HG03064 (cell line): ENCODE results near the gene CYS1.
A peak's percentile ranks its signal among the peaks of the same experiment; 100 is the strongest.
"Not testable (repeated sequence)": the region's sequence is repeated elsewhere in the genome, so short reads cannot be mapped to it uniquely, and the experiment has no call there.

Experiments used
- ATAC-seq: cut with Tn5 transposase; IDR thresholded peaks from one replicate; pipeline ENCODE4 v1.9.1; 2021; ENCODE audit warnings: low read depth; ENCODE audit not compliant: unreplicated experiment

CYS1 gene, protein sequence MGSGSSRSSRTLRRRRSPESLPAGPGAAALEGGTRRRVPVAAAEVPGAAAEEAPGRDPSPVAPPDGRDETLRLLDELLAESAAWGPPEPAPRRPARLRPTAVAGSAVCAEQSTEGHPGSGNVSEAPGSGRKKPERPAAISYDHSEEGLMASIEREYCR

DNA sequence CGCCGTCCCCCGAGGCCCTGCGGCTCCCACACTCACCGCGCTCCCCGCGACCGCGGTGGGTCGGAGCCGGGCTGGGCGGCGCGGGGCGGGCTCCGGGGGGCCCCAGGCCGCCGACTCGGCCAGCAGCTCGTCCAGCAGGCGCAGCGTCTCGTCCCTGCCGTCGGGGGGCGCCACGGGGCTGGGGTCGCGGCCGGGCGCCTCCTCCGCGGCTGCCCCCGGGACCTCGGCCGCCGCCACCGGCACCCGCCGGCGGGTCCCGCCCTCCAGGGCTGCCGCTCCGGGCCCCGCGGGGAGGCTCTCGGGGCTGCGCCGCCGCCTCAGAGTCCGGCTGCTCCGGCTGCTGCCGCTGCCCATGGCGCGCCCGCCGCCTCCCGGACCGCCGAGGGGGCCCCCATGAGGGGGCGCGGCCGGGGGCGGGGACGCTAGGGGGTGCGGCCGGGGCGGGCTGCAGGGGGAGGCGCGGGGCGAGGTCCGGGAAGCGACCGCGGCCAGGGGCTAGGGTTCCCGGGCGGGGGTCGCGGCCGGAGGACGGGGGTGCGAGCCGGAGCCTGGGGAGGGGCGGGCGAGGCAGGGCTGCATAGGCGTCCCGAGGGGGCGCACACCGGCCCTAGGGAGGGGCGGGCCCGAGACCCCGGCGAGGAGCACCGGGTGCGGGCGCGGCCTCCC, at the start of gene CYS1:
CYS1 (minus strand) TSS at position 542 of the 666 bp plus-strand sequence; CDS start at position 354, 188 bp downstream.
- ATAC-seq, result no peak

DNA sequence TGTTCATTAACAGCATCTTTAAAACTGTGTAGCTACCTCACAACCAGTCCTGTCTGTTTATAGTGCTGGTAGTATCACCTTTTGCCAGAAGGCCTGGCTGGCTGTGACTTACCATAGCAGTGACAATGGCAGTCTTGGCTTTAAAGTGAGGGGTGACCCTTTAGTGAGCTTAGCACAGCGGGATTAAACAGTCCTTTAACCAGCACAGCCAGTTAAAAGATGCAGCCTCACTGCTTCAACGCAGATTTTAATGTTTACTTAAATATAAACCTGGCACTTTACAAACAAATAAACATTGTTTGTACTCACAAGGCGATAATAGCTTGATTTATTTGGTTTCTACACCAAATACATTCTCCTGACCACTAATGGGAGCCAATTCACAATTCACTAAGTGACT, 49.3 kb upstream of the CYS1 start:
- no peak for ATAC-seq

DNA sequence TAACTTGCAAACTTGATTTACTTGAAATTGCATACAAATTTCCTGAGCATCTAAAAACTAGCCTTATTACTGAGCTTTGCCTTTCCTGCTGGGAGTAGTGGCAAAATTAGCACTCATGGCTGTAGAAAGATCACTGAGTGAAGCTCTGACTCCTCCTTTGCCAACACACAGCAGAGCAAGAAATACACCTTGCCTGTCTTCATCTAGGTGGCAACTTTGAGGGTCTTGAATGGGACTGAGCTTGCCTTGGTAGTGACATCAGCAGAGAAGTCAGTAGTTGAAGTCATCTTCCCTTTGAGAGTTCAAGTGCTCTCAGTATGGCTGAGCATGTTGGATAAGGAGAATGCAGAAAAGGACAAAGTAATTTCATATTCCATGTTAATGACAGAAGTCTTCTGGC, 48.2 kb upstream of the CYS1 start:
- no peak for ATAC-seq

DNA sequence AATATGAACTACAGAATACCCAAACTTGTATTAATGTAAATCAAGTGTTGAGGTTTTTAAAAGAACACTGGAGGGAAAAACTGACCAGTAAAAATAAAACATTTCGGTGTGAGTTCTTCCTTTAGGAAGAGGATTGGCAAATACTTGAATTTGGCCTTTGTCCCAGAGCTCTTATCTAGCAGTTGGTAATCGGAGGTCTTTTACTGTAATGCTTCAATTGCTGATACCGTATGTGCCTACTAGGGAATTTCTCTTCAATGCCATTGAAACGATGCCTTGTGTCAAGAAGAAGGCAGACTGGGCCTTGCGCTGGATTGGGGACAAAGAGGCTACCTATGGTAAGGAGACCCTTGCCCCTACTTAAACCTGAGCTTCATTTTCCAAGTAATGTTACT, 46.4 kb upstream of the CYS1 start:
- no peak for ATAC-seq

DNA sequence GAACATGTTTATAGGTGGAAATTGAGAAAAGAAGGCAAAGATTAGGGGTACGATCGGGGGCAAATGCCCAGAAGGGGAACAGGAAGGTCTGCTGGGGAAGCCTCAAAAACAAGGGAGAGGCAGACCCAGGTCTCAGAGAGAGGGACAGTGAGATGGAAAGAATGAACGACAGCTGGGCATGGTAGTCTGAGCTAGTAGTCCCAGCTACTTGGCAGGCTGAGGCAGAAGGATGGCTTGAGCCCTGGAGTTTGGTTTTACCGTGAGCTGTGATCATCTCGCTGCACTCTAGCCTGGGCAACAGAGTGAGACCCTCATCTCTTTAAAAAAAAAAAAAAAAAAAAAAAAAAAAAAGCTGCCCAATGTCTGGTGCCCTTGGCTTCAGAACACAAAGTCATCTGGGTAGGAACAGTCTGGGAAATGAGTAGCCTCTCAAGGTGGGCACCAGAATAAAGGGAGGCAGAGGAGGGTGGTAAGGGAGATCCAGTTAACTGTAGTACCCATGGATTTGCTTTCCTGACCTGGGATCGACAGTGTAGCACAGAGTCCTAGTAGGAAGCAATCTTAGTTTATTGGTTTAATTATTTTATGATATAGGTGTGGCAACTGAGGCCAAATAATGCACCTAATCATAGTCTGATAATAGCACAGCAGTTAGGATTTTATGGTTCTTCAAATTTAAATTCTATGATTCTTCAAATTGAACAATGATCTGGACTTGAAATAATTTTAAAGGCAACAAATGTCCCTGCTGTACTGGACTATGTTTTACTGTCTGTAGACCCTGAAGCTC, 45.8 kb upstream of the CYS1 start:
- no peak for ATAC-seq

DNA sequence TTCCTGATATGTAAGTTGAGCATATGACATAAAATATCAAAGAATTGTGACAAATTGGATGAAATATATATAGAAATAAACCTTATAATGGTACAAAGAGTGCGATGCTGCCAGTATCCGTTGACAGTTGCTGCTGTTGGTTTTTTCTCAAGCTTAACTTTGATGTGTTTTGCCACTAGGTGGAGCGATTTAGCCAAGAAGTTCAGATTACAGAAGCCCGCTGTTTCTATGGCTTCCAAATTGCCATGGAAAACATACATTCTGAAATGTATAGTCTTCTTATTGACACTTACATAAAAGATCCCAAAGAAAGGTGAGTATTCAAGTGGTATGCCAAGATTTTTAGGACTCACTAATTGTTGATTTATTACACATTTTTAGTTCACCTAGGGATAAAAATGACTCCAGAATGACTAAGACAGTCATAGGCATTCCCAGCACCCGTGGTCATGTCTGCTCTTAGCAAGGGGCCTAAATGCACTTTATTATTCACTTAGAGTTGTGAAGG, 44.4 kb upstream of the CYS1 start:
- no peak for ATAC-seq

DNA sequence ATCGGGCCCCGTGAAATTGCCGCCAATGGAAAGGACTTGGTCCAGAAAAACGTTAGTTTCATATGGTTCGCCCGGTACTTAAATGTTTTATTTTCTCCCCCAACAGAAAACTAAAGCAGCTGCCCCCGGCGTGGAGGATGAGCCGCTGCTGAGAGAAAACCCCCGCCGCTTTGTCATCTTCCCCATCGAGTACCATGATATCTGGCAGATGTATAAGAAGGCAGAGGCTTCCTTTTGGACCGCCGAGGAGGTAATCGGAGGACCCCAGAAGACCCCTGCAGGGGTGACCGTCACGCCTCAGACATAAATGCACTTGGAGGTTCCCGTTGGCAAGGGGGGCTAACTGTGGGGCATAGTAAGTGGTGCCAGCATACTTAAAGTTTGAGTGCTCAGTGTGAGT, 43.1 kb upstream of the CYS1 start:
- no peak for ATAC-seq

DNA sequence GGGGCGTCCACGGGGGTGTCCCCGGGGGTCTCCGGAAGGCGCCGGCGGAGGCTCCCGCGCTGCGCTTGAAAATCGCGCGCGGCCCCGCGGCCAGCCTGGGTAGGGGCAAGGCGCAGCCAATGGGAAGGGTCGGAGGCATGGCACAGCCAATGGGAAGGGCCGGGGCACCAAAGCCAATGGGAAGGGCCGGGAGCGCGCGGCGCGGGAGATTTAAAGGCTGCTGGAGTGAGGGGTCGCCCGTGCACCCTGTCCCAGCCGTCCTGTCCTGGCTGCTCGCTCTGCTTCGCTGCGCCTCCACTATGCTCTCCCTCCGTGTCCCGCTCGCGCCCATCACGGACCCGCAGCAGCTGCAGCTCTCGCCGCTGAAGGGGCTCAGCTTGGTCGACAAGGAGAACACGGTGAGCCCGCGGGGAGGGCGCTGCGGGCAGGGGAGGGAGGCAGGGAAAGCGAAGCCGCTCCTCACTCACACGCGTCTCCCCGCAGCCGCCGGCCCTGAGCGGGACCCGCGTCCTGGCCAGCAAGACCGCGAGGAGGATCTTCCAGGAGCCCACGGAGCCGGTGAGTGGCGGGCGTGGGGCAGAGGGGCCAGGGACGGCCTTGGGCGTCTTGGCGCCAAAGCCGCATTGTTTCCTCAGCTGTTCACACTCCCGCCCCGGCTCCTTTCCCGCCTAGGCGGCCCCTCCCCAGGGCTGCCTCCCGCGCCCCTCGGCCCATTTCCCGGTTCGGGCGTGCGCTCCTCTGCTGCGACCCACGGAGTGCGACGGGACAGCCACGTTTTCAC, 42.5 kb upstream of the CYS1 start, which contains the start of gene RRM2:
RRM2 (plus strand) TSS at position 240 of the 781 bp plus-strand sequence; CDS start at position 300, 60 bp downstream.
- peak; percentile 68 for ATAC-seq

DNA sequence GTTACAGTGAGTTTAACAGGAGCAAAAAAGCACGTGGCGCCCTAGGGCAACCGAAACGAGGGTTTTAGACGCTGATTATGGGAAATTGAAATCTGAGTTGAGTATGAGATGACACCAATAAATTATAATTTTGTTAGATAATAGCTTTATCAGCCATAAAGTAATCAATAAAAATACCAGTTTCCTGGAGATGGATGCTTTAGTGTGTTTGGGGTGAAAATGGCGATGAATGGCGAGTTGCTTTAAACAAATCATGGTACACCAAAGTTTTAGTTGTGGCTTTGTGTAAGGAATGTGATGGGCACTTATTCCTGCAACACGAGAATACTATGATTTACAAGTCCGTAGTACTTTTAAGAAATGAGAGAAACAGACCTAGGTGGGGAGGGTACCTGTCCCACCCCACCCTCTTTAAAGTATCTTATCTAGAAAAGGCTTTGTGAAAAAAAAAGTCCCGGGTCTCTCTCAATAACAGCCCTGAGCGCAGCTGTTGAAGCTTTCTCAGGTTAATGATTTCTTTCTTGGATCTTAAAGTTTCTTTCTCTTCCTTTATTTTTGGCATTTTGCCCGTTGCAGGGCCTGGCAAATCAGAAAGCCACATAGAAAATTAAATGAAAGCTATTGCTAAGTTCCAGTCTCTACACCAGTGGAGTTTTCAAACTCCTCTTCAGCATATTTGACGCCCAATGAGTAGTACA, 40.8 kb upstream of the CYS1 start:
- no peak for ATAC-seq

DNA sequence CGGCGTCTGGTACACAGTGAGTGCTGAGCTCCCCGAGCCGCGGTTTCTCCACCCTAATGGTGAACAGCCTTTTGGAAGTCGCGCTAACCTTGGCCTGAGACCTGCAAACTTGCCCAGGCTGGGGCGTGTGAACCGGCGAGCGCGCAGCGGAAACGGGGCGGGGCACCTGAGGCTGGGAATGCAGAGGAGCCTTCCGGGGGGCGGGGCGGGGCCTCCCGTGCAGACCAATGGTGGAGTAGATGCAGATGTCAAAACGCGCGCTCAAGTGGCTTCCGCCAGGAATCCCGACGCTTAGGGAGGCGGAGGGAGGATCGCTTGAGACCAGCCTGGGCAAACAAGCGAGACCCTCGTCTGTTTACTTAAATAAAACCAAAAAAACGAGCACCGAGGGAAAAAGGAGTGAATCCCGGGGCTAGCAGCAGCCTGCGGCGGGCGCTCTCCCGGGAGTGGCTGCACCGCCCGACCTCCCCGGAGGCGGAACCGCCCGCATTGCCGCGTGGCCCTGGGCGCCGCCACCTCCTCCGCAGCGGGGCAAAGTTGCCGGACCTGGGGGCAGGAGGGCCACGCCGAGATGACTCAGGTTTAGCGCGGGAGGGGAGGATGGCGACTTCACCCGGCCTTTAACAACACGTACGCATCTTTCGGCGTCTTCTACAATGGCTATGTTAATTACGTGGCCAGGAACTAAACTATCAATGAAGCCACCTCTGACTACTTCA, 40.1 kb upstream of the CYS1 start:
- ATAC-seq, result peak; percentile 49

DNA sequence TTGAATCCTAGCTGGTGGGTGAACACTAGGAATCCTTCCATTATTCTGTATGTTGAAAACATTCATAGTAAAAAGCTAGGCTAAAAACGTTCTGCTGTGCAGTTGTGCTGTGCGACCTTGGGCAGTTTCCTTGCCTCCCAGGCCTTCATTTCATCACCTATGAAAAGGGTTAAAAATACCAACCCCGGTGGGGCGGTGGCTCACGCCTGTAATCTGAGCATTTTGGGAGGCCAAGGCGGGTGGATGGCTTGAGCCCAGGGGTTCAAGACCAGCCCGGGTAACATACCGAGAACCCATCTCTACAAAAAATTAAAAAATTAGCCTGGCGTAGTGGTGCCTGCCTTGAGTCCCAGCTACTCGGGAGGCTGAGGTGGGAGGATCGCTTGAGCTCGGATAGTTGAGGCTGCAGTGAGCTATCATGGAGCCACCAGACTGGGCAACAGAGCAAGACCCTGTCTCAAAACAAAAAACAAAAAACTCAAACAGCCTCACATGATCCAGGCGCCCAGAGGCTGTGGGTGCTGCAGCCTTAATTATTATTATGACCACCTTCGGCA, 39.5 kb upstream of the CYS1 start:
- no peak for ATAC-seq

DNA sequence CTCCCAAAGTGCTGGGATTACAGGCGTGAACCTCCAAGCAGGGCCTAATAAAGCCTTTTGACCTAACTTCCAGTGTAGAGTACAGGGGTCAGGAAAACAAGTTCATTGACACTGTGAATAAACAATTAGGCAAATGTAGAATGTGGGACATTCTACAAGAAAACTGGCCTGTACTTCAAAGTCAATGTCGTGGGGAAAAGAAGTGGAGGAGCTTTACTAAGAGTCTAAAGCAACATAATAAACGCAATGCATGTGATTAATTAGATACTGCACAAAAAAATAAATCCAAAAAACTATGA, 38.8 kb upstream of the CYS1 start:
- ATAC-seq, result no peak

DNA sequence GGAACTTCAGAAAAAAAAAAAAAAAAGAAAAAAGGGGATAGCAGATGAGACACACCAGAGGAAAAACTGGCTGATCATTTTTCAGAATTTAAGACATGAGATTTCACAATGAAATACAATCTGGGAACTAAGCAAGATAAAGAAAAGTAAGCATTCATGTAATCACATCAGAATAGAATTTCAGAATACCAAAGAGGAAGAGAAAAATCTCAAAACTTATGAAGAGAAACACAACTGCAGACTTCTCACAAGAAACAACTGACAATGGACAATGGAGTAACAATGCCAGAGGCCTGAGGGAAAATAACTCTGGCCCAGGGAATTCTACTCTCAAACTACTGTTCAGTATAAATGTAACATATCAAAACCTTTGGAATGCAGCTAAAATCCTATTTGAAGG, 29.1 kb upstream of the CYS1 start:
- ATAC-seq, result no peak

DNA sequence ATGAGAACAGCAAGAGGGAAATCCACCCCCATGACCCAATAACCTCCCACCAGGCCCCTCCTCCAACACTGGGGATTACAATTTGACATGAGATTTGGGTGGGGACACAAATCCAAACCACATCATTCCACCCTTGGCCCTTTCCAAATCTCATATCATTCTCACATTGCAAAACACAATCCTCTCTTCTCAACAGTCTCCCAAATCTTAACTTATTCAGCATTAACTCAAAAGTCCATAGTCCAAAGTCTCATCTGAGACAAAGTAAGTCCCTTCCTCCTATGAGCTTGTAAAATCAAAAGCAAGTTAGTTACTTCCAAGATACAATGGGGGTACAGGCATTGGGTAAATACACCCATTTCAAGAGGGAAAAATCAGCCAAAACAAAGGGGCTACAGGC, 24.7 kb upstream of the CYS1 start:
- not testable (repeated sequence) for ATAC-seq

DNA sequence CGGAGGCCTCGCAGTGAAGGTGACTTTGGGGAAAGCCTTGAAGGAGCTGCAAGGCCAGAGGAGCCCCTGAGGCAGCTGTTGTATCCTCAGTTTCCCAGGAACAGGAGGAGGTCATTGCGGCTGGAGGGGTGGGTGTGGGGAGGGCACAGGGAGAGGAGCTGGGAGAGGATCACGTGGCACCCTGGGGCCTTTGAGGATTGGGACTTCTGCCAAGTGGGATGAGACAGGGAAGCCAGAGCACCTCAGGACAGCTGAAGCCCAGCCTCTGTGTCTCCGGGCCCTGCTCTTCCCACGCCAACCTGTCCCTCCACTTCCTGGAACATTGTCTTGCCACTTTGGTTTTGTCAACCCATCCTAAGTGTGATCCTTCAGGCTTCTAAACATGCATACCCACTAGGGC, 23.0 kb upstream of the CYS1 start:
- ATAC-seq, result no peak

DNA sequence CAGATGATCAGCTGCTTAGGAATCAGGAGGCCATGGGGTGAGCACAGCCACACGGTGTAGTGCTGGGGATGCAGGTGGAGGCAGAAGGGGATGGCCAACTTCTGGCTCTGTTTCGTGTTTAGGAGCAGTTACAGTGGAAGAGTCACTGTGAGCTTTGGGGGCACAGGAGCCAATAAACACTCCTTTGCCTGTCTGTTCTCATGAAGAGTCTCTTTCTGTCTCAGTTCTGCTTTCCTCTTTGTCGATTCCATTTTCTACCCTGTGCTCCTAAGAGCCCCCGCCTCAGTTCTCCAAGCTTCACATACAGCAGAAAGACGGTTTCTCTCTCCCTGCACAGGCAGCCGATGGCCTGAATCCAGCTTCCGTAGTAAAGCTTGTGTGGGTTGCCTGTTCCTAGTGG, 21.3 kb upstream of the CYS1 start:
- ATAC-seq, result no peak

DNA sequence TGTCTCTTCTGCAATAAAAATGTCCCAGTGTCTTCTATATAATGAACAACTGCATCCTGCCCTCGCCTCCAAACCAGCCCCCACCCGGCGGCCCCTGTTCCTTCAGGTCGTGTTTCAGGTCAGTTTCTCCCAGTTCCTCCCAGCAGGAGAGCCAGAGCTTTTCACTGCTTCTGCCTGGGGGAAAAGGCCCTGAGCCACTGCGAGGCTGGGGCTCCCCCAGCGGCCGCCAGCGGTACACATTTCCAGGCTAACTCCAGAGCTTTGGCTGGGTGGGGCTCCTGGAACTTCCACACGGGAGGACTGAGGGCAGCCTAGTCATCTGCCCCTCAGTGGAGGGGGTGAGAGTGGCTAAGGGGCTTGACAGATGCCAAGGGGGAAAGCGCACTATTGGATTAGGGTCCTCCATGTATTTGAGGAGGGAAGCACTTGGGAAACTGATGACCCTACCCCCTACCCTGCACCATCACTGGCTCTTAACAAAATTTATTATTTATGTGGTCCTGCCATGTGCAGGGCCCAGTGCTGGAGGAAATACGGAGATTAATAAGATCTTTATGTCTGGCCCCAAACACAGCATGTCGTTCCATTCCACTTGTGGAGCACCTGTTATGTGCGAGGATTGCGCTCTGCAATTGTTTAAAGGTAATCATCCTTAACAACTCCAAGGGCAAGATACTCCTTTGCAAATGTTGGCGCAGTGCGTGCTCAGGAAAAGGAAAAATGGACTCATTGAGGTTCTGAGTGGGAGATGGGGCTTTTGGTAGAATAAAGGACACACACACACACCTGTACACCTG, 17.3 kb upstream of the CYS1 start:
- peak; percentile 57 for ATAC-seq

DNA sequence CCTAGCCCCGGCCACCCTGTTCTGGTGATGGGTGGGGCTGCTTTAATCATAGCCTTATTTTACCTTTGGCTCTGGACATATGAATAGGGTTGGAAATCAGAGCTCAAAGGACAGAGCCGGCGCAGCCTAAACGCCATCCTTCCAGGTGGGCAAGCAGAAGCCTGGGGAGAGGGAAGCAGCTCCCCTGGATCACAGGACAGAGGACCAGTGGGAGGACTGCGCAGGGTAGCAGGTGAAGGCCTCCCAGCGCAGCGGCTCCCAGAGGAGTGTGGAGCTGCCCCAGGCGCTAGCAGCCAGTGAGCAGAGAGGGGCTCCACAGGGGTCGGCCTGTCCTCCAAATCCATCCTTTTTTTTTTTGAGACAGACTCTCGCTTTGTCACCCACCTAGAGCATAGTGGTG, 16.4 kb upstream of the CYS1 start:
- ATAC-seq, result no peak

DNA sequence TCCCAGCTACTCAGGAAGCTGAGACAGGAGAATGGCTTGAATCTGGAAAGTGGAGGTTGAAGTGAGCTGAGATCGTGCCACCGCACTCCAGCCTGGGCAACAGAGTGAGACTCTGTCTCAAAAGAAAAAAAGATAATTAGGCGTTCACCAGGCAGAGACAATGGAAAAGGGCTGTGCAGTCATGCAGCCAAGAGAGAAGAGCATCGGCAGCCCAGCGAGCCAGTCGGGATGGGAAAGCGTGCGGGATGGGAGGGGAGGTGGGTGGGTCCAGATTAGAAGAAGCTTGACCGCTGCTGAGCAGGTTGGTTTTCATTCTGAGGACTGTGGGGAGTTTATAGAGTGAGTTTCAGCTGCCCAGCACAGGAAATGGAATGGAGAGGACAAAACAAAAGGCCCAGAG, 15.0 kb upstream of the CYS1 start:
- no peak for ATAC-seq
